ENCODE results near the gene LPIN1. TPM values are rescaled to one million over a fixed set of nuclear protein-coding genes. Genes with fewer than 3 reads are reported as not detected.
"Not testable (repeated sequence)": the region's sequence is repeated elsewhere in the genome, so short reads cannot be mapped to it uniquely, and the experiment has no call there.

LPIN1 gene
- total and polyA plus RNA-seq, 2 of the 13 experiments (the other 11 are each of a cell fraction or from before 2014, with no cell fraction given) = 9.7 to 19.4 TPM

DNA sequence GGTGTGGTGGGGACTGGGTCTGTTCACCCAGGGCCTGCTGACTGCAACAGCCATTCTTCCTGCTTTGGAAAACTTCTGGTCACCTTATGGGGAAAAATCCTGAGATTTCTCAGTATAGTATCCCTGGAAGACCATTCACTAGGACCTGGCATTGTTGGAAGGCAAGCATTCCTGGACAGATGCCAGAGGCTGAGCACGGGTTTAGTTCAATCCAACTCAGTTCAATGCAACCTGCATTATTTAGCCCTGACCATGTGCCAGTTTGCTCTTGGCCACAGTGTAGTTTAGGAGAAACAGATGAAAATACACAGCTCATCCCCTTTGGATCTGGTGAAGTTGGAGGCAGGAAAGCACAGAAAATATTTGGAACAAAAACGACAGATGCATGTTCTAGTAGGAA is 95.9 kb downstream of the LPIN1 start (continued):
- TF ChIP-seq, protein P1, sequence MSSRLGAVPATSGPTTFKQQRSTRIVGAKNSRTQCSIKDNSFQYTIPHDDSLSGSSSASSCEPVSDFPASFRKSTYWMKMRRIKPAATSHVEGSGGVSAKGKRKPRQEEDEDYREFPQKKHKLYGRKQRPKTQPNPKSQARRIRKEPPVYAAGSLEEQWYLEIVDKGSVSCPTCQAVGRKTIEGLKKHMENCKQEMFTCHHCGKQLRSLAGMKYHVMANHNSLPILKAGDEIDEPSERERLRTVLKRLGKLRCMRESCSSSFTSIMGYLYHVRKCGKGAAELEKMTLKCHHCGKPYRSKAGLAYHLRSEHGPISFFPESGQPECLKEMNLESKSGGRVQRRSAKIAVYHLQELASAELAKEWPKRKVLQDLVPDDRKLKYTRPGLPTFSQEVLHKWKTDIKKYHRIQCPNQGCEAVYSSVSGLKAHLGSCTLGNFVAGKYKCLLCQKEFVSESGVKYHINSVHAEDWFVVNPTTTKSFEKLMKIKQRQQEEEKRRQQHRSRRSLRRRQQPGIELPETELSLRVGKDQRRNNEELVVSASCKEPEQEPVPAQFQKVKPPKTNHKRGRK (CRISPR knock-in tag; IDR thresholded peaks at IDR 0.05) = no peak
- TF ChIP-seq POGZ (CRISPR knock-in tag; IDR thresholded peaks at IDR 0.05) (no peak), ATF7 (IDR thresholded peaks at IDR 0.05) (no peak), ATF7 (CRISPR knock-in tag; IDR thresholded peaks at IDR 0.05) (no peak), NR1H2 (CRISPR knock-in tag; IDR thresholded peaks at IDR 0.05; ENCODE audit: borderline replicate concordance, low read depth) (no peak), MZF1 (CRISPR knock-in tag; IDR thresholded peaks at IDR 0.05; ENCODE audit: borderline replicate concordance) (no peak)

DNA sequence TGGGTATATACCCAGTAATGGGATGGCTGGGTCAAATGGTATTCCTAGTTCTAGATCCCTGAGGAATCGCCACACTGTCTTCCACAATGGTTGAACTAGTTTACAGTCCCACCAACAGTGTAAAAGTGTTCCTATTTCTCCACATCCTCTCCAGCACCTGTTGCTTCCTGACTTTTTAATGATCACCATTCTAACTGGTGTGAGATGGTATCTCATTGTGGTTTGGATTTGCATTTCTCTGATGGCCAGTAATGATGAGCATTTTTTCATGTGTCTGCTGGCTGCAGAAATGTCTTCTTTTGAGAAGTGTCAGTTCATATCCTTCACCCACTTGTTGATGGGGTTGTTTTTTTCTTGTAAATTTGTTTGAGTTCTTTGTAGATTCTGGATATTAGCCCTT is 98.4 kb downstream of the LPIN1 start:
- H3K27ac ChIP-seq (ENCODE audit: extremely low read length, insufficient read depth, low read length); H3K4me1 ChIP-seq (ENCODE audit: insufficient read depth, low read length); H3K9me3 ChIP-seq (ENCODE audit: low read length); H2AFZ ChIP-seq (ENCODE audit: low read length); BruUV-seq (replicated peaks); H3K4me3 ChIP-seq (replicated peaks in 1 of 3; ENCODE audit: insufficient read depth in 1 of 3, low read depth in 2 of 3, low read length in 3 of 3); H4K20me1 ChIP-seq (ENCODE audit: insufficient read depth, low read length); DNase-seq (ENCODE audit: low spot score); H3K79me2 ChIP-seq (ENCODE audit: insufficient read depth, low read length); FAIRE-seq; H3K4me2 ChIP-seq (ENCODE audit: low read depth, low read length); CTCF ChIA-PET (ENCODE audit: low intra/inter-chr PET ratio, low total read pairs); in situ Hi-C loops (cut with HindIII; ENCODE audit: extremely low pct_ligation_motif_present, low pct_unique_long_range_greater_than_20kb); POLR2A ChIA-PET; ATAC-seq; intact Hi-C loops (cut with micrococcal nuclease; ENCODE audit: unreplicated experiment); H3K36me3 ChIP-seq (replicated peaks in 1 of 2; ENCODE audit: control insufficient read depth in 1 of 2, insufficient read depth in 2 of 2, low read length in 2 of 2); H3K9ac ChIP-seq (ENCODE audit: insufficient read depth, low read depth, low read length): not testable (repeated sequence)
- peaks cover 7 to 18% of the 10 kb centered on the region in 2 experiments; a peak in 3 of 5 replicates for H3K27me3 ChIP-seq (ENCODE audit: control insufficient read depth in 1 of 2, insufficient read depth in 2 of 2, low read length in 2 of 2)
- WGBS (ENCODE audit: low lambda C conversion rate) = 0% methylated on average over 1 of the region's 1 CpG
